HEK293 (cell line): Measurements from ENCODE around the gene ROBO1.

Source experiments
- CTCF ChIA-PET: fragments of 350-600 bp; formaldehyde crosslinking; extraction: SDS; loops from one replicate; lab custom pipeline; 2021; ENCODE audit warnings: antibody characterized with exemption; lab: Yijun Ruan, JAX
- POLR2A ChIA-PET: fragments of 300-600 bp; formaldehyde crosslinking; extraction: SDS; loops from one replicate; lab custom pipeline; 2020; ENCODE audit warnings: antibody characterized with exemption, inconsistent platforms; lab: Yijun Ruan, JAX
- H3K27ac ChIP-seq: fragments of 200-500 bp; sonication (Bioruptor generic); 2 replicates; pipeline ENCODE4 v1.5.1; 2014; ENCODE audit warnings: low read depth, low read length, control low read depth, inconsistent platforms; ENCODE audit errors: extremely low read depth
- H3K36me3 ChIP-seq, 2 experiments: fragments of 200-500 bp in 1 of 2; sonication (Bioruptor generic) in 1 of 2; 1 replicate in 1 of 2; 2 replicates in 1 of 2; pipeline ENCODE4 v1.5.1; 2014 to 2017; ENCODE audit warnings: inconsistent platforms in 2 of 2, low read length in 2 of 2; ENCODE audit not compliant: control insufficient read depth in 2 of 2, insufficient read depth in 1 of 2
- H3K4me1 ChIP-seq: fragments of 200-500 bp; sonication (Bioruptor generic); 2 replicates; pipeline ENCODE4 v1.5.1; 2014; ENCODE audit warnings: mild to moderate bottlenecking, low read length, inconsistent platforms; ENCODE audit not compliant: control insufficient read depth, insufficient read depth
- H3K4me3 ChIP-seq: 2 replicates; pipeline ENCODE4 v1.5.1; 2011; ENCODE audit warnings: low read depth, mild to moderate bottlenecking, control low read depth, low read length, moderate library complexity
- H3K9me3 ChIP-seq: fragments of 200-500 bp; sonication (Bioruptor generic); 2 replicates; pipeline ENCODE4 v1.5.1; 2014; ENCODE audit warnings: low read depth, low read length, inconsistent platforms; ENCODE audit not compliant: control insufficient read depth, insufficient read depth
- MZF1 ChIP-seq: fragments of 450-650 bp; formaldehyde crosslinking; IDR thresholded peaks from 2 replicates; pipeline ENCODE4 v1.5.1; 2017; ENCODE audit warnings: missing biosample characterization, missing genetic modification characterization, borderline replicate concordance
- SP7 ChIP-seq: fragments of 450-650 bp; formaldehyde crosslinking; IDR thresholded peaks from 2 replicates; pipeline ENCODE4 v1.5.1; 2016; ENCODE audit warnings: missing biosample characterization, missing genetic modification characterization
- YY2 ChIP-seq: fragments of 450-650 bp; formaldehyde crosslinking; IDR thresholded peaks from 2 replicates; pipeline ENCODE4 v1.5.1; 2016; ENCODE audit warnings: missing biosample characterization, missing genetic modification characterization
- ZBTB21 ChIP-seq: fragments of 450-650 bp; formaldehyde crosslinking; IDR thresholded peaks from 2 replicates; pipeline ENCODE4 v1.5.1; 2017; ENCODE audit warnings: missing biosample characterization, missing genetic modification characterization
- ZBTB44 ChIP-seq: fragments of 450-650 bp; IDR thresholded peaks from 2 replicates; pipeline ENCODE4 v1.5.1; 2018; ENCODE audit warnings: missing biosample characterization, mild to moderate bottlenecking, missing genetic modification characterization
- ZBTB6 ChIP-seq: fragments of 450-650 bp; formaldehyde crosslinking; IDR thresholded peaks from 2 replicates; pipeline ENCODE4 v1.5.1; 2017; ENCODE audit warnings: missing biosample characterization, missing genetic modification characterization
- ZNF350 ChIP-seq: fragments of 450-650 bp; formaldehyde crosslinking; IDR thresholded peaks from 2 replicates; pipeline ENCODE4 v1.5.0; 2017; ENCODE audit warnings: missing biosample characterization, mild to moderate bottlenecking, missing genetic modification characterization
- ZNF394 ChIP-seq: fragments of 450-650 bp; formaldehyde crosslinking; IDR thresholded peaks from 2 replicates; pipeline ENCODE4 v1.5.1; 2016; ENCODE audit warnings: missing biosample characterization, missing genetic modification characterization, mild to moderate bottlenecking, moderate library complexity, borderline replicate concordance
- ZNF521 ChIP-seq: fragments of 450-650 bp; formaldehyde crosslinking; IDR thresholded peaks from 2 replicates; pipeline ENCODE4 v1.5.1; 2017; ENCODE audit warnings: missing biosample characterization, mild to moderate bottlenecking, missing genetic modification characterization
- ZNF530 ChIP-seq: fragments of 450-650 bp; formaldehyde crosslinking; IDR thresholded peaks from 2 replicates; pipeline ENCODE4 v1.5.1; 2016; ENCODE audit warnings: low read depth, missing biosample characterization, missing genetic modification characterization
- ZNF600 ChIP-seq: fragments of 450-650 bp; formaldehyde crosslinking; IDR thresholded peaks from 2 replicates; pipeline ENCODE4 v1.5.1; 2016; ENCODE audit warnings: missing biosample characterization, missing genetic modification characterization
- ZNF707 ChIP-seq: fragments of 450-650 bp; formaldehyde crosslinking; IDR thresholded peaks from 2 replicates; pipeline ENCODE4 v1.5.1; 2016; ENCODE audit warnings: missing biosample characterization, missing genetic modification characterization
- ZNF768 ChIP-seq: fragments of 450-650 bp; formaldehyde crosslinking; IDR thresholded peaks from 2 replicates; pipeline ENCODE4 v1.5.1; 2018; ENCODE audit warnings: missing biosample characterization, mild to moderate bottlenecking, missing genetic modification characterization
- ZNF837 ChIP-seq: fragments of 450-650 bp; formaldehyde crosslinking; IDR thresholded peaks from 2 replicates; pipeline ENCODE4 v1.5.1; 2016; ENCODE audit warnings: missing biosample characterization, missing genetic modification characterization
- ZSCAN5A ChIP-seq: fragments of 450-650 bp; formaldehyde crosslinking; IDR thresholded peaks from 2 replicates; pipeline ENCODE4 v1.5.1; 2016; ENCODE audit warnings: missing biosample characterization, missing genetic modification characterization
- TF ChIP-seq, protein P1 (sequence below): fragments of 450-650 bp; formaldehyde crosslinking; IDR thresholded peaks from 2 replicates; pipeline ENCODE4 v1.5.1; 2016; ENCODE audit warnings: missing biosample characterization, missing genetic modification characterization
- TF ChIP-seq, protein P2 (sequence below): fragments of 450-650 bp; formaldehyde crosslinking; IDR thresholded peaks from 2 replicates; pipeline ENCODE4 v1.5.1; 2016; ENCODE audit warnings: missing biosample characterization, missing genetic modification characterization
- TF ChIP-seq, protein P3 (sequence below): fragments of 450-650 bp; formaldehyde crosslinking; IDR thresholded peaks from 2 replicates; pipeline ENCODE4 v1.5.1; 2016; ENCODE audit warnings: missing biosample characterization, missing genetic modification characterization
- TF ChIP-seq, protein P4 (sequence below): fragments of 450-650 bp; formaldehyde crosslinking; IDR thresholded peaks from 2 replicates; pipeline ENCODE4 v1.5.1; 2017; ENCODE audit warnings: missing biosample characterization, missing genetic modification characterization

Gene ROBO1

GRCh38 chr3:79215286-79215685 is 552.5 kb downstream of the ROBO1 start (continued):
- TF ChIP-seq, protein P1, sequence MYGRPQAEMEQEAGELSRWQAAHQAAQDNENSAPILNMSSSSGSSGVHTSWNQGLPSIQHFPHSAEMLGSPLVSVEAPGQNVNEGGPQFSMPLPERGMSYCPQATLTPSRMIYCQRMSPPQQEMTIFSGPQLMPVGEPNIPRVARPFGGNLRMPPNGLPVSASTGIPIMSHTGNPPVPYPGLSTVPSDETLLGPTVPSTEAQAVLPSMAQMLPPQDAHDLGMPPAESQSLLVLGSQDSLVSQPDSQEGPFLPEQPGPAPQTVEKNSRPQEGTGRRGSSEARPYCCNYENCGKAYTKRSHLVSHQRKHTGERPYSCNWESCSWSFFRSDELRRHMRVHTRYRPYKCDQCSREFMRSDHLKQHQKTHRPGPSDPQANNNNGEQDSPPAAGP (tag by site-specific recombination) = no peak

DNA sequence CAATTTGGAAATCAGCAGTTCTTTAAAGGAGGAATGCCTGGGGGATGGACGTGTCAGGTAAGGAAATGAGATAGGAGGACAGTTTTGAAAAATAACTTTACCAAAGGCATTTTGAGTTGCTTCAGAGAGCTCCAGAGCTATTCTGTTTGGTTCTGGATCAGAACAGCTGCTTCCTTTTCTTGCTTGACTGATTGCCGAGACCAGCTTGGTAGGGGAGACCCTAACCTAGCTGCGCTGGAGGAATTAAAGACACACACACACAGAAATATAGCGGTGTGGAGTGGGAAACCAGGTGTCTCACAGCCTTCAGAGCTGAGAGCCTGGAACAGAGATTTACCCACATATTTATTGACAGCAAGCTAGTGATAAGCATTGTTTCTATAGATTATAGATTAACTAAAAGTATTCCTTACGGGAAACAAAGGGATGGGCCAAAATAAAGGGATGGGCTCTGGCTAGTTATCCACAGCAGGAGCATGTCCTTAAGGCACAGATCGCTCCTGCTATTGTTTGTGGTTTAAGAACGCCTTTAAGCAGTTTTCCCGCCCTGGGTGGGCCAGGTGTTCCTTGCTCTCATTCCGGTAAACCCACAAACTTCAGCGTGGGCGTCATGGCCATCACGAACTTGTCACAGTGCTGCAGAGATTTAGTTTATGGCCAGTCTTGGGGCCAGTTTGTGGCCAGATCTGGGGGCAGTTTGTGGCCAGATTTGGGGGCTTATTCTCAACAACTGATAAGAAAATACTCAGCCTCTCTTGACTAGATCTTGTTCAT is 556.0 kb downstream of the ROBO1 start:
- Histone ChIP-seq H3K9me3 (no peaks in the 10 kb centered on the region), H3K4me3 (no peak overlapping the region), H3K36me3 (no peaks in the 10 kb centered on the region), H3K4me1 (no peaks in the 10 kb centered on the region), H3K27ac (no peak overlapping the region)
- ChIA-PET POLR2A (no interaction called here), CTCF (no interaction called here)
- no peak for TF ChIP-seq ZNF350 (tag by site-specific recombination)
- TF ChIP-seq ZBTB21 (tag by site-specific recombination) = no peak
- TF ChIP-seq ZSCAN5A (tag by site-specific recombination) = no peak
- TF ChIP-seq ZNF394 (tag by site-specific recombination) = no peak
- TF ChIP-seq SP7 (tag by site-specific recombination) = no peak
- no peak for TF ChIP-seq ZNF521 (tag by site-specific recombination)
- TF ChIP-seq ZBTB44 = no peak
- no peak for TF ChIP-seq ZNF768 (tag by site-specific recombination)
- TF ChIP-seq ZNF707 (tag by site-specific recombination) = no peak
- TF ChIP-seq ZNF600 = no peak
- no peak for TF ChIP-seq YY2
- TF ChIP-seq, protein P2, sequence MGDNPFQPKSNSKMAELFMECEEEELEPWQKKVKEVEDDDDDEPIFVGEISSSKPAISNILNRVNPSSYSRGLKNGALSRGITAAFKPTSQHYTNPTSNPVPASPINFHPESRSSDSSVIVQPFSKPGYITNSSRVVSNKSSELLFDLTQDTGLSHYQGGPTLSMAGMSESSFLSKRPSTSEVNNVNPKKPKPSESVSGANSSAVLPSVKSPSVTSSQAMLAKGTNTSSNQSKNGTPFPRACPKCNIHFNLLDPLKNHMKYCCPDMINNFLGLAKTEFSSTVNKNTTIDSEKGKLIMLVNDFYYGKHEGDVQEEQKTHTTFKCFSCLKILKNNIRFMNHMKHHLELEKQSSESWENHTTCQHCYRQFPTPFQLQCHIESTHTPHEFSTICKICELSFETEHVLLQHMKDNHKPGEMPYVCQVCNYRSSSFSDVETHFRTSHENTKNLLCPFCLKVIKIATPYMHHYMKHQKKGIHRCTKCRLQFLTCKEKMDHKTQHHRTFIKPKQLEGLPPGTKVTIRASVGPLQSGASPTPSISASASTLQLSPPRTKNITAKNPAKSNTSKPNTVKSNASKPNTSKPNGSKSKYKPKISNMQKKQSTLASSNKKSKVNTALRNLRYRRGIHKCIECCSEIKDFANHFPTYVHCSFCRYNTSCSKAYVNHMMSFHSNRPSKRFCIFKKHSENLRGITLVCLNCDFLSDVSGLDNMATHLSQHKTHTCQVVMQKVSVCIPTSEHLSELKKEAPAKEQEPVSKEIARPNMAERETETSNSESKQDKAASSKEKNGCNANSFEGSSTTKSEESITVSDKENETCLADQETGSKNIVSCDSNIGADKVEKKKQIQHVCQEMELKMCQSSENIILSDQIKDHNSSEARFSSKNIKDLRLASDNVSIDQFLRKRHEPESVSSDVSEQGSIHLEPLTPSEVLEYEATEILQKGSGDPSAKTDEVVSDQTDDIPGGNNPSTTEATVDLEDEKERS (tag by site-specific recombination) = no peak
- TF ChIP-seq, protein P3, sequence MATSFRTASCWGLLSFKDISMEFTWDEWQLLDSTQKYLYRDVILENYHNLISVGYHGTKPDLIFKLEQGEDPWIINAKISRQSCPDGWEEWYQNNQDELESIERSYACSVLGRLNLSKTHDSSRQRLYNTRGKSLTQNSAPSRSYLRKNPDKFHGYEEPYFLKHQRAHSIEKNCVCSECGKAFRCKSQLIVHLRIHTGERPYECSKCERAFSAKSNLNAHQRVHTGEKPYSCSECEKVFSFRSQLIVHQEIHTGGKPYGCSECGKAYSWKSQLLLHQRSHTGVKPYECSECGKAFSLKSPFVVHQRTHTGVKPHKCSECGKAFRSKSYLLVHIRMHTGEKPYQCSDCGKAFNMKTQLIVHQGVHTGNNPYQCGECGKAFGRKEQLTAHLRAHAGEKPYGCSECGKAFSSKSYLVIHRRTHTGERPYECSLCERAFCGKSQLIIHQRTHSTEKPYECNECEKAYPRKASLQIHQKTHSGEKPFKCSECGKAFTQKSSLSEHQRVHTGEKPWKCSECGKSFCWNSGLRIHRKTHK (tag by site-specific recombination) = no peak

- Histone ChIP-seq H3K36me3 (no peaks in the 10 kb centered on the region), H3K4me1 (no peaks in the 10 kb centered on the region), H3K9me3 (no peaks in the 10 kb centered on the region), H3K4me3 (no peak overlapping the region), H3K27ac (no peak overlapping the region)
- ChIA-PET POLR2A (no interaction called here), CTCF (no interaction called here)
- TF ChIP-seq ZNF837 = no peak
- TF ChIP-seq, protein P4, sequence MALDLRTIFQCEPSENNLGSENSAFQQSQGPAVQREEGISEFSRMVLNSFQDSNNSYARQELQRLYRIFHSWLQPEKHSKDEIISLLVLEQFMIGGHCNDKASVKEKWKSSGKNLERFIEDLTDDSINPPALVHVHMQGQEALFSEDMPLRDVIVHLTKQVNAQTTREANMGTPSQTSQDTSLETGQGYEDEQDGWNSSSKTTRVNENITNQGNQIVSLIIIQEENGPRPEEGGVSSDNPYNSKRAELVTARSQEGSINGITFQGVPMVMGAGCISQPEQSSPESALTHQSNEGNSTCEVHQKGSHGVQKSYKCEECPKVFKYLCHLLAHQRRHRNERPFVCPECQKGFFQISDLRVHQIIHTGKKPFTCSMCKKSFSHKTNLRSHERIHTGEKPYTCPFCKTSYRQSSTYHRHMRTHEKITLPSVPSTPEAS (tag by site-specific recombination) = no peak
- TF ChIP-seq MZF1 = no peak
- no peak for TF ChIP-seq ZNF530 (tag by site-specific recombination)
- TF ChIP-seq ZBTB6 (tag by site-specific recombination) = no peak
- no peak for TF ChIP-seq YY2
These were observed 563.4 kb downstream of the ROBO1 start for GRCh38 chr3:79204351-79204750.
